ENCODE measurements around the gene CLEC4D.
A peak's percentile ranks its signal among the peaks of the same experiment; 100 is the strongest.
"Not testable (repeated sequence)": the region's sequence is repeated elsewhere in the genome, so short reads cannot be mapped to it uniquely, and the experiment has no call there.

Gene CLEC4D

GRCh38 chr12:8496074-8496473 lies 17.2 kb upstream of the CLEC4D start:
- peak overlapping the region; percentile 32; the same call in 1 of the 2 replicates for H3K4me3 ChIP-seq (ENCODE audit: low read depth, low read length)
- H3K4me1 ChIP-seq (ENCODE audit: control insufficient read depth, insufficient read depth, low read length): peaks cover 16% of the 10 kb centered on the region
- not testable (repeated sequence) for H3K27me3 ChIP-seq (ENCODE audit: control insufficient read depth, insufficient read depth, low read length); H3K27ac ChIP-seq (ENCODE audit: low read depth, low read length); H3K36me3 ChIP-seq (ENCODE audit: control insufficient read depth, insufficient read depth, low read length); H3K9me3 ChIP-seq (ENCODE audit: control insufficient read depth, insufficient read depth, low read depth, low read length)
- H3K9ac ChIP-seq (ENCODE audit: low read length): peak overlapping the region; percentile 43

DNA sequence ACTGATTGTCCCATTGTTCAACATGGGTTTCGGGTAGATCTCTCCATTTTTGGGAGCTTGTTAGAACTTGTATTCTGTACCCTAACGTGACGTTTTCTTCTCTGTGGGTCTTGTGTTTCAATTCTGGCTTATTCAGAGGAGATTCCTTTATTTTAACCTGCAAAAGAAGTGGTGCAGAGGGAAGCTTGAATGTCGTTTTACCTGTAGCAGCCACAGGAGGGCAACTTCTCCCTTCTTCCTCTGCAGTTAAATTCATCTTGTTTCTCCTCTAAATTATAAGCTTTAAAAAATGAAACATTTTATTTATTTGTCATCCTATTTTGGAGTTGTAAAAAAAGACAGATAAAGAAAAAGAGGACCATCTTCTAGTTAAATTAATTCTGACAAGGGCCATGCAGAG lies 13.7 kb upstream of the CLEC4D start:
- Histone ChIP-seq H3K4me3 (ENCODE audit: low read depth, low read length) (no peak overlapping the region), H3K27me3 (ENCODE audit: control insufficient read depth, insufficient read depth, low read length) (no peaks in the 10 kb centered on the region), H3K9me3 (ENCODE audit: control insufficient read depth, insufficient read depth, low read depth, low read length) (no peaks in the 10 kb centered on the region; the same call in 1 of the 2 replicates), H3K36me3 (ENCODE audit: control insufficient read depth, insufficient read depth, low read length) (no peaks in the 10 kb centered on the region), H3K9ac (ENCODE audit: low read length) (no peak overlapping the region), H3K27ac (ENCODE audit: low read depth, low read length) (no peak overlapping the region), H3K4me1 (ENCODE audit: control insufficient read depth, insufficient read depth, low read length) (peaks cover 16% of the 10 kb centered on the region)

GRCh38 chr12:8501720-8502119 lies 11.6 kb upstream of the CLEC4D start:
- peaks cover 4% of the 10 kb centered on the region for H3K4me1 ChIP-seq (ENCODE audit: control insufficient read depth, insufficient read depth, low read length)
- H3K9ac ChIP-seq (ENCODE audit: low read length): no peak overlapping the region
- no peak overlapping the region for H3K27ac ChIP-seq (ENCODE audit: low read depth, low read length)
- H3K27me3 ChIP-seq (ENCODE audit: control insufficient read depth, insufficient read depth, low read length): no peaks in the 10 kb centered on the region
- H3K4me3 ChIP-seq (ENCODE audit: low read depth, low read length): no peak overlapping the region
- no peaks in the 10 kb centered on the region for H3K36me3 ChIP-seq (ENCODE audit: control insufficient read depth, insufficient read depth, low read length)
- H3K9me3 ChIP-seq (ENCODE audit: control insufficient read depth, insufficient read depth, low read depth, low read length): no peaks in the 10 kb centered on the region

DNA sequence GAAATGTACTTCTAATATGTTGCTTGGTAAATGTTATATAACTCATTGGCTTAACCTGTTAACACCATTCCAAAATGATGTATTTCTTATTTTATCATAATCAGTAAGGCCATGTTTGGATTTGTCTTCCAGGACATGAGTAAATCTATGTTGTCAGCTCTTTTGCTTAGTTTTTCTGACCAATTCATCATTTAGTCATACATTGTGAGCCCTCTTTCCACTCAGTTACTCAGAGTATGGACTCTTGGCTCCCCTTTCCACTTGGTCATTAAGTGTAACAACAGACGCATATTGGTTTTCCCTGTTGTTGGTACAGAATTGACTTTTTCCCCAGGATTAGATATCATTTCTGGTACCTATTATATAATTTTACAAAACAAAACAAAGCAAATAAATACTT lies 9.0 kb upstream of the CLEC4D start:
- Histone ChIP-seq H3K4me3 (ENCODE audit: low read depth, low read length) (no peak overlapping the region), H3K9me3 (ENCODE audit: control insufficient read depth, insufficient read depth, low read depth, low read length) (no peaks in the 10 kb centered on the region), H3K4me1 (ENCODE audit: control insufficient read depth, insufficient read depth, low read length) (peaks cover 20% of the 10 kb centered on the region), H3K27ac (ENCODE audit: low read depth, low read length) (no peak overlapping the region), H3K36me3 (ENCODE audit: control insufficient read depth, insufficient read depth, low read length) (no peaks in the 10 kb centered on the region), H3K9ac (ENCODE audit: low read length) (no peak overlapping the region), H3K27me3 (ENCODE audit: control insufficient read depth, insufficient read depth, low read length) (no peaks in the 10 kb centered on the region)

DNA sequence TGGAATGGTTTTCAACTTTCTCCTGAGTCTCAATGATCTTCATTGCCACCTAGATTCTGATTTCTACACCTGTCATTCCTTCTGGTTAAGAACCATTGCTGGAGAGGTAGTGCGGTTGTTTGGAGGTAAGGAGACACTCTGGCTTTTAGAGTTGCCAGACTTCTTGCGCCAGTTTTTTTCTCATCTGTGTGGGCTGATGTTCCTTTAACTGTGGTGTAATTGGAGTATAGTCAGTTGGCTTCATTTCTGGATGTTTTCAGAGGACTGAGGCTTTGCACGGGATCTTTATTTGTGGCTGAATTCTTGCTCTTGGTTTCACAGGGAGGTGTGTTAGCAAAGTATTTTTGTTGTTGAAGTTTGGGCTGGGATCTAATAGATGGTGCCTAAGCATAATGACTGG lies 5.7 kb upstream of the CLEC4D start:
- Histone ChIP-seq H3K27me3 (ENCODE audit: control insufficient read depth, insufficient read depth, low read length) (no peaks in the 10 kb centered on the region), H3K27ac (ENCODE audit: low read depth, low read length) (no peak overlapping the region), H3K36me3 (ENCODE audit: control insufficient read depth, insufficient read depth, low read length) (no peaks in the 10 kb centered on the region), H3K9me3 (ENCODE audit: control insufficient read depth, insufficient read depth, low read depth, low read length) (no peaks in the 10 kb centered on the region), H3K4me3 (ENCODE audit: low read depth, low read length) (no peak overlapping the region), H3K9ac (ENCODE audit: low read length) (no peak overlapping the region), H3K4me1 (ENCODE audit: control insufficient read depth, insufficient read depth, low read length) (peaks cover 21% of the 10 kb centered on the region)

DNA sequence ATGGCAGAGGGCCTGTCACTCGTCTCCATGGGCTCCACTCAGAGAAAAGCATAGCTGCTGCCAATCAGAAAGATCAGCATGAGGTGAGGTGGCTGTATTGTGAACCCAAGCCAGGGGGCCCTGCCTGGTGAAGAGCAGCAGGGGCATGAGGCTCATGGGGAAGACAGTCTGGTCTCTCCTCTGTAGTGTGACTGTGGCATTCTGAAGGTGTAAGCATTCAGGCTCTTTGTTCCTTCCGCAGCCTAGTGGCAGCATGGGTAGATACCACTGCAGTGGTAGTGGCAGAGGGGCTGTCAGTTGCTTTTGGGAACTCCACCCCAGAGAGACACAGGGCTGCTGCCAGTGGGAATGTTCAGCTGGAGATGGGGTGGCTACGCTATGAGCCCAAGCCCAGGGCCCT lies 5.1 kb upstream of the CLEC4D start:
- Histone ChIP-seq H3K27ac (ENCODE audit: low read depth, low read length) (no peak overlapping the region), H3K36me3 (ENCODE audit: control insufficient read depth, insufficient read depth, low read length) (no peaks in the 10 kb centered on the region), H3K9me3 (ENCODE audit: control insufficient read depth, insufficient read depth, low read depth, low read length) (no peaks in the 10 kb centered on the region), H3K4me1 (ENCODE audit: control insufficient read depth, insufficient read depth, low read length) (peaks cover 21% of the 10 kb centered on the region), H3K27me3 (ENCODE audit: control insufficient read depth, insufficient read depth, low read length) (no peaks in the 10 kb centered on the region), H3K9ac (ENCODE audit: low read length) (peak overlapping the region; percentile 8), H3K4me3 (ENCODE audit: low read depth, low read length) (no peak overlapping the region)

GRCh38 chr12:8508910-8509841 lies 4.1 kb upstream of the CLEC4D start:
- H3K9ac ChIP-seq (ENCODE audit: low read length): no peak overlapping the region
- peaks cover 21% of the 10 kb centered on the region for H3K4me1 ChIP-seq (ENCODE audit: control insufficient read depth, insufficient read depth, low read length)
- no peak overlapping the region for H3K4me3 ChIP-seq (ENCODE audit: low read depth, low read length)
- H3K27ac ChIP-seq (ENCODE audit: low read depth, low read length): no peak overlapping the region
- no peaks in the 10 kb centered on the region for H3K36me3 ChIP-seq (ENCODE audit: control insufficient read depth, insufficient read depth, low read length)
- H3K9me3 ChIP-seq (ENCODE audit: control insufficient read depth, insufficient read depth, low read depth, low read length): no peaks in the 10 kb centered on the region
- H3K27me3 ChIP-seq (ENCODE audit: control insufficient read depth, insufficient read depth, low read length): no peaks in the 10 kb centered on the region

DNA sequence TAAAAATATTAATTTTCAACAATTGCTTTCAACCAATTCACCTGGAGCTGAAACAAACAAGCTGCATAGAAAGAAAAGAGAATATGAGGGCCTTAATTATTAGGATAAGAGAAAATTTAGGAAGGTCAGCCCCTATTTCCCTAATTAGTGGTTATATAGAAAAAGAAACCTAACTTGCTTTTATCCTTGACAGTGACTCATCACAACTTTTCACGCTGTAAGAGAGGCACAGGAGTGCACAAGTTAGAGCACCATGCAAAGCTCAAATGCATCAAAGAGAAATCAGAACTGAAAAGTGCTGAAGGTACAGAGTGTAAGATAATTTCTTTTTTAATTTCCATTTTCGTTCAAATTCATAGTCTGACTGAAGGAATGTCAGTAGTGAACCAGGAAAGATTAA lies 4.7 kb downstream of the CLEC4D start:
- Histone ChIP-seq H3K27ac (ENCODE audit: low read depth, low read length) (no peak overlapping the region), H3K4me1 (ENCODE audit: control insufficient read depth, insufficient read depth, low read length) (no peaks in the 10 kb centered on the region), H3K27me3 (ENCODE audit: control insufficient read depth, insufficient read depth, low read length) (no peaks in the 10 kb centered on the region), H3K9ac (ENCODE audit: low read length) (no peak overlapping the region), H3K36me3 (ENCODE audit: control insufficient read depth, insufficient read depth, low read length) (no peaks in the 10 kb centered on the region), H3K4me3 (ENCODE audit: low read depth, low read length) (no peak overlapping the region), H3K9me3 (ENCODE audit: control insufficient read depth, insufficient read depth, low read depth, low read length) (no peaks in the 10 kb centered on the region)

DNA sequence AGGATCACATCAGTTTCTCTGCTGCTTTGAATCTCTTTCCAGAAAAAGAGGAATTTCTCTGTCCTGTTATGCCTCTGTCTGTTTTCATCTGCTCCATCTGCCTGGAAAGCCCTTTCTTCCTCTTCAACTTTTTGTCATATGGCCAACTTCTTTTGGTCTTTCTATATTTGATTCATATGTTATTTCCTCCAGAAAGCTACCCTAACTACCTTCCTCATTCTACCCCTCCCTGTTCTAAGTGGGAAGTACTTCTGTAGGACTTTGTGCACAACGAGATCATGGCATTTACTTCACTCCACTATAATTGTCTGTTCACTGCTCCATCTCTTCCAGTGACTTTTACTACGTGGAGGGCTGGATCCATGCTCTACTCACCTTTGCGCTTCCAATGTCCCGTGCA lies 5.9 kb downstream of the CLEC4D start:
- H3K4me3 ChIP-seq (ENCODE audit: low read depth, low read length): no peak overlapping the region
- no peaks in the 10 kb centered on the region for H3K9me3 ChIP-seq (ENCODE audit: control insufficient read depth, insufficient read depth, low read depth, low read length)
- no peaks in the 10 kb centered on the region for H3K4me1 ChIP-seq (ENCODE audit: control insufficient read depth, insufficient read depth, low read length)
- no peaks in the 10 kb centered on the region for H3K27me3 ChIP-seq (ENCODE audit: control insufficient read depth, insufficient read depth, low read length)
- no peak overlapping the region for H3K9ac ChIP-seq (ENCODE audit: low read length)
- H3K27ac ChIP-seq (ENCODE audit: low read depth, low read length): no peak overlapping the region
- no peaks in the 10 kb centered on the region for H3K36me3 ChIP-seq (ENCODE audit: control insufficient read depth, insufficient read depth, low read length)

DNA sequence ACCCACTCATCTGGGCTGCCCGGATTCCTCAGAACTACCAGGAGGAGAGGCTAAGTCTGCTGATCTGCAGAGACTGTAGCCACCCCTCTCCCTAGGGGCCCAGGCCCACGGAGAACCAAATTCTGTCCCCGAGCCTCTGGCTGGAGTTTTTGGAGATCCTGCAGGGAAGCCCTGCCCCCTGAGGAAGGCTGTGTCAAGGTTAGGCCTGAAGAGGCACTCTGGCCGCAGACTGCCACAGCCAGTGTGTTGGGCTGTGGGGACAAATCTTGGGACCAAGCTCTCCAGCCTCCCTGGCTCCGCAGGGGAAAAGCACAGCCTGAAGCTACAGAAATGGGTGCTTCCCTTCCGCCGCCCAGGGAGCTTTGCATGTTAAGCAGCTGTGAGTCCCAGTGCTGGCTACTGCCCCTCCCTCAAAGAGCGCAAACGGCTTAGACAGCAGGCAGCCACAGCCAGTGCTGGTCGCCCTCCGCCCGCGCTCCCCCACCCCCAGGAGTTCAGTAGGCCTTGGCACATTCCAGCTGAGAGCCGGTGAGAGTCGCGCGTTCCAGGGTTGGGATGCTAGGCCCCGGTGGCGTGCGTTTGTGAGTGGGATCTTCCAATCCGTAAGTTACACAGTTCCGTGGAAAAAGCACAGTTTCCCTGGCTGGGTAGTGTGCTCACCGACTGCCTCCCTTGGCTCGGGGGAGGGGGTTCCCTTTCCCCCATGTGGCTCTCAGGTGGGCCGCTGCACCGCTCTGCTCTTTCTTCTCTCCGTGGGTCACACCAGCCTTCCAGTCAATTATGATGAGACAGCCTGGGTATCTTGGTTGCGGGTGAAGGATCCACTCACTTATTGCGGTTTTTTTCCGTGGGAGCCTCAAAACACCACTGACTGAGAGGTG lies 14.2 kb downstream of the CLEC4D start:
- H3K4me1 ChIP-seq (ENCODE audit: control insufficient read depth, insufficient read depth, low read length): peaks cover 13% of the 10 kb centered on the region
- no peaks in the 10 kb centered on the region for H3K27me3 ChIP-seq (ENCODE audit: control insufficient read depth, insufficient read depth, low read length)
- H3K9me3 ChIP-seq (ENCODE audit: control insufficient read depth, insufficient read depth, low read depth, low read length): peaks cover 14% of the 10 kb centered on the region; the same call in 1 of the 2 replicates
- peak overlapping the region; percentile 13 for H3K9ac ChIP-seq (ENCODE audit: low read length)
- H3K36me3 ChIP-seq (ENCODE audit: control insufficient read depth, insufficient read depth, low read length): no peaks in the 10 kb centered on the region
- H3K27ac ChIP-seq (ENCODE audit: low read depth, low read length): no peak overlapping the region
- H3K4me3 ChIP-seq (ENCODE audit: low read depth, low read length): no peak overlapping the region

- Histone ChIP-seq H3K9me3 (ENCODE audit: control insufficient read depth, insufficient read depth, low read depth, low read length) (no peaks in the 10 kb centered on the region), H3K27ac (ENCODE audit: low read depth, low read length) (no peak overlapping the region), H3K4me3 (ENCODE audit: low read depth, low read length) (no peak overlapping the region), H3K36me3 (ENCODE audit: control insufficient read depth, insufficient read depth, low read length) (no peaks in the 10 kb centered on the region), H3K9ac (ENCODE audit: low read length) (no peak overlapping the region), H3K27me3 (ENCODE audit: control insufficient read depth, insufficient read depth, low read length) (no peaks in the 10 kb centered on the region), H3K4me1 (ENCODE audit: control insufficient read depth, insufficient read depth, low read length) (peaks cover 11% of the 10 kb centered on the region)
Observed at GRCh38 chr12:8532045-8532444, 18.7 kb downstream of the CLEC4D start.

Data from HUES6 (cell line).